ENCODE measurements around the gene KRT86.

- no peak for TF ChIP-seq CTCF (IDR thresholded peaks at IDR 0.05)
- TF ChIP-seq POLR2A (IDR thresholded peaks at IDR 0.05): no peak
Observed at GRCh38 chr12:52347016-52347415, 72.6 kb downstream of the KRT86 start.

Measured in Peyer's patch (tissue), 4 donors.